WI38 (cell line): ENCODE measurements around the gene NOTCH1.

Experiments used
- H3K4me3 ChIP-seq: 2 replicates; pipeline ENCODE4 v1.5.1; 2011; ENCODE audit warnings: low read depth, mild to moderate bottlenecking, control low read depth, low read length
- CTCF ChIP-seq: IDR thresholded peaks from 2 replicates; pipeline ENCODE4 v1.5.1; 2012; ENCODE audit warnings: low read depth, mild to moderate bottlenecking, control low read depth, low read length

Gene NOTCH1

GRCh38 chr9:136492978-136493522 lies 52.8 kb downstream of the NOTCH1 start:
- no peak overlapping the region for H3K4me3 ChIP-seq
- no peak for TF ChIP-seq CTCF

DNA sequence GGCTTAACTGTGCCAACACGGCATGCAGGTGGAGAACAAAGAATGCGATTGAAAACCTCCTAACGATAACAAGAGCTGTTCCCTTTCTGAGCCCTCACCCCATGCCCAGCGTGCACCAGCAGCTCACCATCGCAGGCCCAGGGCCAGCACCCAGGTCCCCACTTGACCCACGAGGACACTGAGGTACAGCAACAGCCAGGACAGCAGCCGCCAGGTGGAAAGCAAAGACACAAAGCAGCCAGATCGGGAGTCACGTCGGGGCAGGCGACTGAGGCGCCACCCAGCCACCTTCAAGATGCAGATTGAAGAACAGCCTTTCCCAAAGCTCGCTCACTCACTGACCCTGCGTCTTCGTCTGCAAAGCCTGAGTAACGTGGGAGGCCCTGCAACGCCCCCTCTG lies 56.1 kb downstream of the NOTCH1 start:
- TF ChIP-seq CTCF, result no peak
- H3K4me3 ChIP-seq, result no peak overlapping the region

- peak; percentile 95 for TF ChIP-seq CTCF
- no peak overlapping the region for H3K4me3 ChIP-seq
Observed at GRCh38 chr9:136488247-136489214, 57.3 kb downstream of the NOTCH1 start.

- TF ChIP-seq CTCF, result no peak
- H3K4me3 ChIP-seq, result no peak overlapping the region
Observed at GRCh38 chr9:136487672-136488071, 58.2 kb downstream of the NOTCH1 start.

DNA sequence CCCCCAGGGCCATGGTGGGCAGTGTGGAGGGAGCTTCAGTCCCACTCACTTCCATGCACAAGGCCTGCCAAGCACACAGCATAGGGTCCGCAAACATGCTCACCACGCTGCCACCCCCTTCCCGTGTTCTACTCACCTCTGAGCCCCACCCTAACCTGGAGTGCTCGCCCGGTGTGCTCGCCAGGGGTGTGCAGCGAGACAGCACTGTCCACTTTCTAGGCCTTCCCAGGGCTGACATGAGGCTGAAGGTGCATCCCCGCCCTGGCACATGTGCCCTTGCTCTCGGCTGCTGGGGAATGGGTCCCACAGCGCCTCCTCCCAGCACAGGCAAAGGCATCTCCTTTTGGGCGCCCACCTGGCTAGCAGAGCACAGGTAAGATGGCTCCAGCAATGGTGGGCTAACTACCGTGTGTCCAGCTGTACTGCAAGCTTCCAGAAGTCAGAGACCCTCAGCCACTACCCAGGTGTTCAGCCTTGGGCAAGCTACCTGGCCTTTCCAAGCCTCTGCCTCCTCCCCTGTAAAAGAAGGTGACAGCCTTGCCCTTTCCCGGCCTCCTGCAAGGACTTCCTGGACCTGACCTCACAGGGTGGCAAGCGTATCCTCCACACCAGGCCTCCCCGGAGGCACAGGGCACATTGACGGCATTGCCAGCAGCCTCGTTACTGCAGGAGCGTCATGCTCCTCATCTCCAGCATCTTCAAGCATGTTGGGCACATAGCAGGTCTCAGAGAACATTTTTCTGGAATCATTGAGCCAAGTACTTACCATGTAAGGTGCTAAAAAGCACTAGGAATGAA lies 58.8 kb downstream of the NOTCH1 start:
- H3K4me3 ChIP-seq, result no peak overlapping the region
- no peak for TF ChIP-seq CTCF

DNA sequence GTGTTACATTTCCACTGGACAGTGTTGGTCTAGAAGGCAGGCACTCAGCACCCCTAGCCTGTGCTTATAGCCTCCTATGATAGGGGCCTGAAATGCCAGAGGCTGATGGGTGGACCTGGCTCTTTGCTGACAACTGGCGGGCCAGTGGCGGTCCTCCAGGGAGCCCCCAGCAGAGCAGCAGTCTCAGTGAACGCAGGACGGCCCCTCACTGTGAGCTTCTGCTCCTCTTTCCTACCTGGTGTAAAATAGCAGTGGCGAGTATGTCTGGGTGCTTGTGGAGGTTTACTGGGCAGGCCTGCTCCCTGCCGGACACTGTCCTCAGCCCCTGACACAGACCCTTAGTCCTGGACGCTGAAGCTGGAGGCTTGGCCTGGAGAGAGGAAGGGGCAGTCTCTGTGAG lies 59.7 kb downstream of the NOTCH1 start:
- no peak overlapping the region for H3K4me3 ChIP-seq
- no peak for TF ChIP-seq CTCF
